Measurements from ENCODE around the gene DDX24. TPM values are rescaled to one million over a fixed set of nuclear protein-coding genes. Genes with fewer than 3 reads are reported as not detected.

The DDX24 gene
- total and polyA plus RNA-seq, 9 of the 15 experiments (the other 6 are each of a cell fraction or from before 2014, with no cell fraction given), result 82.4 to 175 (median 122) TPM

DNA sequence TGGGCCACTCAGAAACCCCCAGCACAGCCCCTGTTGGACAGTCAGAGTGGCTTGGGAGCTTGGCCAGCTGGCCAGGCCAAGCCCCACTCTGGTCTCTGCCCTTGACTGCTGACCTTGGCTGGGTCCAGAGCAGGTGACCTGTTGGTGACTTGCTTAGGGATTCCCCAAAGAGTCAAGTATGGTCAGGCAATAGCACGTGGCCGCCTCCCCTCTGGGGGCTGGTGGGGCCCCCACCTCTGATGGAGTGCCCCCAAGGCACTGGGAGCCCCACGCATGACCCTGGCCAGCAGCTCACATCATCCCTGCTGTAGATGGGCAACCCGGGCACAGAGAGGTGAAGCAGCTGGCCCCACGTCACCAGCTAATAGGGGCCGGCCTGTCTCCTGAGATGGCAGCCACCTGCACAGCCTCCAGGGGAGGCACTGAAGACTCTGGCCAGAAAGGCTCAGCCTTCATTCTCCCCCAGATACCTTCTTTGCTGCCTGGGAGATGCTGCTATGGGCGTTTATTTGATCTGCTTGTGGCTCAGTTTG lies 82.1 kb downstream of the DDX24 start:
- ATAC-seq (no peak), FAIRE-seq (no peak), DNase-seq (ENCODE audit: extremely low read depth in 1 of 4, low spot score in 3 of 4) (no peak)
- CTCF ChIA-PET (ENCODE audit: low intra/inter-chr PET ratio), result interaction anchor here (0.9 kb wide), 1 partner anchor 59 kb away, joined by 4 read pairs; no protein-coding TSS in a partner anchor
- in situ Hi-C loops (cut with MboI), result no loop called here
- Histone ChIP-seq H3K4me1 (replicated peaks in 1 of 2; ENCODE audit: control insufficient read depth in 2 of 2, insufficient read depth in 2 of 2, low read length in 2 of 2) (peaks cover 0 to 6% of the 10 kb centered on the region in 2 experiments; a peak in 2 of 5 replicates), H4K20me1 (replicated peaks; ENCODE audit: control insufficient read depth, insufficient read depth, low read length) (0 out of 2 replicates have a peak, but pooled peaks cover 5% of the 10 kb centered on the region), H3K27me3 (ENCODE audit: control insufficient read depth in 2 of 2, insufficient read depth in 2 of 2, low read length in 2 of 2) (peaks cover 0 to 18% of the 10 kb centered on the region in 2 experiments; a peak in 2 of 5 replicates), H3K79me2 (ENCODE audit: control insufficient read depth, insufficient read depth, low read length) (no peaks in the 10 kb centered on the region), H3K4me3 (no peak overlapping the region), H2AFZ (ENCODE audit: low read depth, low read length) (no peak overlapping the region), H3K9ac (ENCODE audit: insufficient read depth in 1 of 2, low read depth in 2 of 2, low read length in 2 of 2) (no peak overlapping the region), H3K27ac (ENCODE audit: extremely low read depth, low read depth, low read length) (no peak overlapping the region), H3K36me3 (ENCODE audit: control insufficient read depth, insufficient read depth, low read length) (no peaks in the 10 kb centered on the region), H3K9me3 (replicated peaks; ENCODE audit: control insufficient read depth, insufficient read depth, low read depth, low read length) (no peaks in the 10 kb centered on the region), H3K9me1 (ENCODE audit: control insufficient read depth, insufficient read depth, low read length) (no peaks in the 10 kb centered on the region), H3K4me2 (ENCODE audit: insufficient read depth, low read length) (no peak overlapping the region)
- BruUV-seq (replicated peaks), result no TSS peak
- POLR2A ChIA-PET, result no interaction called here
- no peak for TF ChIP-seq ZNF224 (CRISPR knock-in tag; IDR thresholded peaks at IDR 0.05)
- TF ChIP-seq MEF2A (IDR thresholded peaks at IDR 0.05; ENCODE audit: control insufficient read depth, low read depth, low read length), result no peak
- no peak for TF ChIP-seq HDAC1 (IDR thresholded peaks at IDR 0.05)
- TF ChIP-seq ZNF134 (CRISPR knock-in tag; conservative IDR thresholded peaks at IDR 0.05), result no peak
- 0% methylated on average over 2 of the region's 7 CpGs for WGBS (ENCODE audit: insufficient coverage, low coverage, missing lambda C conversion rate)
- intact Hi-C loops (cut with micrococcal nuclease), result no loop called here

Other genes with a start within 250 kb of the DDX24 start
Only the 7 nearest of the 10 such genes appear.
- not detected in 2 replicates for gene ASB2, start 104.6 kb downstream of the DDX24 start, total RNA-seq (2014; rRNA removed)
- not detected in 2 replicates for gene ASB2, start 104.6 kb downstream of the DDX24 start, total RNA-seq (2014; rRNA removed; fragmentation: Illumina TruSeq; extraction: Trizol)
- gene ASB2, start 104.6 kb downstream of the DDX24 start, total RNA-seq (2015; rRNA removed; fragmentation: Illumina TruSeq; extraction: Trizol), result not detected in 2 replicates
- not detected in 2 replicates for gene ASB2, start 104.6 kb downstream of the DDX24 start, total RNA-seq (2021)
- gene ASB2, start 104.6 kb downstream of the DDX24 start, polyA plus RNA-seq (2011; rRNA removed), result not detected in 2 replicates
- not detected in 2 replicates for gene ASB2, start 104.6 kb downstream of the DDX24 start, polyA plus RNA-seq (2014; fragmentation: Illumina TruSeq; extraction: Trizol)
- not detected for gene ASB2, start 104.6 kb downstream of the DDX24 start, polyA plus RNA-seq (2014; fragmentation: Nextera tagmentation; extraction: Ambion mirVana)
- not detected in 2 replicates for gene ASB2, start 104.6 kb downstream of the DDX24 start, polyA plus RNA-seq (2014; rRNA removed)
- gene CCDC197, start 83.9 kb downstream of the DDX24 start, total RNA-seq (2014; rRNA removed), result not detected in 2 replicates
- not detected in 2 replicates for gene CCDC197, start 83.9 kb downstream of the DDX24 start, total RNA-seq (2014; rRNA removed; fragmentation: Illumina TruSeq; extraction: Trizol)
- not detected in 2 replicates for gene CCDC197, start 83.9 kb downstream of the DDX24 start, total RNA-seq (2015; rRNA removed; fragmentation: Illumina TruSeq; extraction: Trizol)
- gene CCDC197, start 83.9 kb downstream of the DDX24 start, total RNA-seq (2021), result not detected in 2 replicates
- not detected in 2 replicates for gene CCDC197, start 83.9 kb downstream of the DDX24 start, polyA plus RNA-seq (2011; rRNA removed)
- gene CCDC197, start 83.9 kb downstream of the DDX24 start, polyA plus RNA-seq (2014; fragmentation: Illumina TruSeq; extraction: Trizol), result not detected in 2 replicates
- gene CCDC197, start 83.9 kb downstream of the DDX24 start, polyA plus RNA-seq (2014; fragmentation: Nextera tagmentation; extraction: Ambion mirVana), result not detected
- not detected in 2 replicates for gene CCDC197, start 83.9 kb downstream of the DDX24 start, polyA plus RNA-seq (2014; rRNA removed)
- gene OTUB2, start 54.9 kb downstream of the DDX24 start, total RNA-seq (2014; rRNA removed), result 0.23 and 0.24 TPM in 2 replicates
- 0.07 and 0.35 TPM in 2 replicates for gene OTUB2, start 54.9 kb downstream of the DDX24 start, total RNA-seq (2014; rRNA removed; fragmentation: Illumina TruSeq; extraction: Trizol)
- gene OTUB2, start 54.9 kb downstream of the DDX24 start, total RNA-seq (2015; rRNA removed; fragmentation: Illumina TruSeq; extraction: Trizol), result 0.11 and 0.15 TPM in 2 replicates
- gene OTUB2, start 54.9 kb downstream of the DDX24 start, total RNA-seq (2021), result 0.31 and 0.34 TPM in 2 replicates
- gene OTUB2, start 54.9 kb downstream of the DDX24 start, polyA plus RNA-seq (2011; rRNA removed), result 0.11 and 0.20 TPM in 2 replicates
- 0.15 and 0.21 TPM in 2 replicates for gene OTUB2, start 54.9 kb downstream of the DDX24 start, polyA plus RNA-seq (2014; fragmentation: Illumina TruSeq; extraction: Trizol)
- gene OTUB2, start 54.9 kb downstream of the DDX24 start, polyA plus RNA-seq (2014; fragmentation: Nextera tagmentation; extraction: Ambion mirVana), result under 1 TPM; 0.01 to 0.08 TPM
- 0.08 and 0.26 TPM in 2 replicates for gene OTUB2, start 54.9 kb downstream of the DDX24 start, polyA plus RNA-seq (2014; rRNA removed)
- gene IFI27L1, start 108 bp upstream of the DDX24 start, total RNA-seq (2014; rRNA removed), result 20.3 and 24.6 TPM in 2 replicates
- gene IFI27L1, start 108 bp upstream of the DDX24 start, total RNA-seq (2014; rRNA removed; fragmentation: Illumina TruSeq; extraction: Trizol), result 13.8 and 19.7 TPM in 2 replicates
- gene IFI27L1, start 108 bp upstream of the DDX24 start, total RNA-seq (2015; rRNA removed; fragmentation: Illumina TruSeq; extraction: Trizol), result 17.6 and 17.8 TPM in 2 replicates
- gene IFI27L1, start 108 bp upstream of the DDX24 start, total RNA-seq (2021), result 20.2 and 23.8 TPM in 2 replicates
- gene IFI27L1, start 108 bp upstream of the DDX24 start, polyA plus RNA-seq (2011; rRNA removed), result 28.0 and 31.9 TPM in 2 replicates
- gene IFI27L1, start 108 bp upstream of the DDX24 start, polyA plus RNA-seq (2014; fragmentation: Illumina TruSeq; extraction: Trizol), result 14.5 and 19.3 TPM in 2 replicates
- 10 to 100 TPM; 22.8 to 28.0 TPM for gene IFI27L1, start 108 bp upstream of the DDX24 start, polyA plus RNA-seq (2014; fragmentation: Nextera tagmentation; extraction: Ambion mirVana)
- 25.0 and 25.6 TPM in 2 replicates for gene IFI27L1, start 108 bp upstream of the DDX24 start, polyA plus RNA-seq (2014; rRNA removed)
- 0.45 and 0.98 TPM in 2 replicates for gene IFI27, start 29.5 kb upstream of the DDX24 start, total RNA-seq (2014; rRNA removed)
- gene IFI27, start 29.5 kb upstream of the DDX24 start, total RNA-seq (2014; rRNA removed; fragmentation: Illumina TruSeq; extraction: Trizol), result 0.95 and 1.1 TPM in 2 replicates
- gene IFI27, start 29.5 kb upstream of the DDX24 start, total RNA-seq (2015; rRNA removed; fragmentation: Illumina TruSeq; extraction: Trizol), result 1.6 and 1.8 TPM in 2 replicates
- 1.0 and 1.3 TPM in 2 replicates for gene IFI27, start 29.5 kb upstream of the DDX24 start, total RNA-seq (2021)
- 2.0 TPM in 2 replicates for gene IFI27, start 29.5 kb upstream of the DDX24 start, polyA plus RNA-seq (2011; rRNA removed)
- 0.19 and 1.2 TPM in 2 replicates for gene IFI27, start 29.5 kb upstream of the DDX24 start, polyA plus RNA-seq (2014; fragmentation: Illumina TruSeq; extraction: Trizol)
- 1 to 10 TPM; 2.4 to 3.4 TPM for gene IFI27, start 29.5 kb upstream of the DDX24 start, polyA plus RNA-seq (2014; fragmentation: Nextera tagmentation; extraction: Ambion mirVana)
- 0.89 TPM in 1 of 2 replicates, not detected in the other for gene IFI27, start 29.5 kb upstream of the DDX24 start, polyA plus RNA-seq (2014; rRNA removed)
- gene IFI27L2, start 48.4 kb upstream of the DDX24 start, total RNA-seq (2014; rRNA removed), result 8.0 and 9.3 TPM in 2 replicates
- 2.3 and 2.7 TPM in 2 replicates for gene IFI27L2, start 48.4 kb upstream of the DDX24 start, total RNA-seq (2014; rRNA removed; fragmentation: Illumina TruSeq; extraction: Trizol)
- gene IFI27L2, start 48.4 kb upstream of the DDX24 start, total RNA-seq (2015; rRNA removed; fragmentation: Illumina TruSeq; extraction: Trizol), result 4.1 and 6.1 TPM in 2 replicates
- gene IFI27L2, start 48.4 kb upstream of the DDX24 start, total RNA-seq (2021), result 4.4 and 5.5 TPM in 2 replicates
- 3.3 and 4.1 TPM in 2 replicates for gene IFI27L2, start 48.4 kb upstream of the DDX24 start, polyA plus RNA-seq (2011; rRNA removed)
- gene IFI27L2, start 48.4 kb upstream of the DDX24 start, polyA plus RNA-seq (2014; fragmentation: Illumina TruSeq; extraction: Trizol), result 2.5 and 3.8 TPM in 2 replicates
- gene IFI27L2, start 48.4 kb upstream of the DDX24 start, polyA plus RNA-seq (2014; fragmentation: Nextera tagmentation; extraction: Ambion mirVana), result 1 to 10 TPM; 1.0 to 3.0 TPM
- gene IFI27L2, start 48.4 kb upstream of the DDX24 start, polyA plus RNA-seq (2014; rRNA removed), result 5.9 and 9.0 TPM in 2 replicates
- 0.04 TPM in 1 of 2 replicates, not detected in the other for gene PPP4R4, start 93.1 kb upstream of the DDX24 start, total RNA-seq (2014; rRNA removed)
- not detected in 2 replicates for gene PPP4R4, start 93.1 kb upstream of the DDX24 start, total RNA-seq (2014; rRNA removed; fragmentation: Illumina TruSeq; extraction: Trizol)
- 0.11 TPM in 1 of 2 replicates, not detected in the other for gene PPP4R4, start 93.1 kb upstream of the DDX24 start, total RNA-seq (2015; rRNA removed; fragmentation: Illumina TruSeq; extraction: Trizol)
- gene PPP4R4, start 93.1 kb upstream of the DDX24 start, total RNA-seq (2021), result not detected in 2 replicates
- 0.26 TPM in 1 of 2 replicates, not detected in the other for gene PPP4R4, start 93.1 kb upstream of the DDX24 start, polyA plus RNA-seq (2011; rRNA removed)
- gene PPP4R4, start 93.1 kb upstream of the DDX24 start, polyA plus RNA-seq (2014; fragmentation: Illumina TruSeq; extraction: Trizol), result not detected in 2 replicates
- not detected for gene PPP4R4, start 93.1 kb upstream of the DDX24 start, polyA plus RNA-seq (2014; fragmentation: Nextera tagmentation; extraction: Ambion mirVana)
- not detected in 2 replicates for gene PPP4R4, start 93.1 kb upstream of the DDX24 start, polyA plus RNA-seq (2014; rRNA removed)